CD4-positive, alpha-beta T cell treated with Interleukin-2 at 100 ng/mL for 4 hours (primary cell): Measurements from ENCODE around the gene DBNDD1.

Experiments
- DNase-seq: peaks from one replicate; pipeline ENCODE4 v3.0.0-alpha.2; 2020; ENCODE audit warnings: low spot score

The DBNDD1 gene

GRCh38 chr16:89961920-89962319 lies 57.3 kb downstream of the DBNDD1 start:
- no peak for DNase-seq

GRCh38 chr16:89960966-89961365 lies 58.3 kb downstream of the DBNDD1 start:
- no peak for DNase-seq

- DNase-seq = no peak
Observed at GRCh38 chr16:89958596-89958995, 60.7 kb downstream of the DBNDD1 start.

- DNase-seq = no peak
Observed at GRCh38 chr16:89958068-89958467, 61.2 kb downstream of the DBNDD1 start.

GRCh38 chr16:89957216-89957785 lies 62.0 kb downstream of the DBNDD1 start:
- DNase-seq = no peak

GRCh38 chr16:89956505-89957215 lies 62.6 kb downstream of the DBNDD1 start:
- no peak for DNase-seq

- DNase-seq = no peak
Observed at GRCh38 chr16:89955001-89955685, 64.1 kb downstream of the DBNDD1 start.
